B cell (primary cell): ENCODE measurements around the gene PHAX. TPM values are rescaled to one million over a fixed set of nuclear protein-coding genes. Genes with fewer than 3 reads are reported as not detected.

Experiments used
- ATAC-seq: fragments of 200-7000 bp; cut with Tn5 transposase; one replicate; pipeline ENCODE4 v1.10.0; 2021; ENCODE audit warnings: low read depth, mild to moderate bottlenecking, moderate number of reproducible peaks, moderate library complexity
- CTCF ChIA-PET: fragments of 350-600 bp; sonication (Branson Sonifier 250); formaldehyde crosslinking; loops from one replicate; lab custom pipeline; 2021; ENCODE audit warnings: antibody characterized with exemption, inconsistent platforms; lab: Charles Lee
- POLR2A ChIA-PET: fragments of 350-600 bp; sonication (Branson Sonifier 250); formaldehyde crosslinking; loops from one replicate; lab custom pipeline; 2021; ENCODE audit warnings: antibody characterized with exemption; lab: Charles Lee
- DNase-seq: peaks from one replicate; pipeline ENCODE4 v3.0.0; 2013
- H2AFZ ChIP-seq: 2 replicates; pipeline ENCODE4 v1.6.1; 2012; ENCODE audit warnings: mild to moderate bottlenecking, low read depth, low read length; ENCODE audit not compliant: insufficient read depth, poor library complexity, severe bottlenecking
- H3K27ac ChIP-seq, 2 donors: 1 replicate in 1 of 2; 2 replicates in 1 of 2; pipeline ENCODE4 v1.5.1; 2012 to 2013; ENCODE audit warnings: low read length in 2 of 2, mild to moderate bottlenecking in 2 of 2, moderate library complexity in 1 of 2
- H3K27me3 ChIP-seq, 4 experiments: fragments of 200-600 bp in 1 of 4; sonication (generic) in 1 of 4; replicated peaks in 1 of 4; 1 replicate in 2 of 4; 2 replicates in 2 of 4; pipeline versions ENCODE4 v1.6.1 to v1.7.0; 2013 to 2016; ENCODE audit warnings: low read length in 3 of 4, mild to moderate bottlenecking in 2 of 4, mixed read lengths in 1 of 4, moderate library complexity in 1 of 4; ENCODE audit not compliant: insufficient read depth in 4 of 4, control insufficient read depth in 3 of 4; ENCODE audit errors: control extremely low read depth in 1 of 4
- H3K36me3 ChIP-seq, 2 experiments: replicated peaks in 1 of 2; 1 replicate in 1 of 2; 2 replicates in 1 of 2; pipeline versions ENCODE4 v1.6.1 to v1.7.1; 2013; ENCODE audit warnings: low read length in 1 of 2; ENCODE audit not compliant: insufficient read depth in 2 of 2, control insufficient read depth in 1 of 2; ENCODE audit errors: control extremely low read depth in 1 of 2, extremely low read depth in 1 of 2
- H3K4me1 ChIP-seq, 2 donors: fragments of 200-600 bp in 1 of 2; sonication (generic) in 1 of 2; 1 replicate in 1 of 2; 2 replicates in 1 of 2; pipeline versions ENCODE4 v1.5.1 to v1.6.1; 2013 to 2017; ENCODE audit warnings: low read length in 2 of 2; ENCODE audit not compliant: control insufficient read depth in 2 of 2, insufficient read depth in 2 of 2
- H3K4me2 ChIP-seq: replicated peaks from 2 replicates; pipeline ENCODE3; 2012; ENCODE audit warnings: mild to moderate bottlenecking, low read depth, low read length; ENCODE audit not compliant: poor library complexity, severe bottlenecking
- H3K4me3 ChIP-seq, 5 experiments: fragments of 200-600 bp in 1 of 5; sonication (generic) in 1 of 5; 1 replicate in 3 of 5; 2 replicates in 2 of 5; pipeline versions ENCODE4 v1.5.1 to v1.7.0; 2011 to 2016; ENCODE audit warnings: low read length in 4 of 5, mild to moderate bottlenecking in 4 of 5, low read depth in 2 of 5, control low read depth in 1 of 5, moderate library complexity in 1 of 5; ENCODE audit not compliant: insufficient read depth in 1 of 5; ENCODE audit errors: control extremely low read depth in 1 of 5, extremely low read depth in 1 of 5
- H3K79me2 ChIP-seq: fragments of 200-600 bp; sonication (generic); one replicate; pipeline ENCODE4 v1.6.0; 2016; ENCODE audit warnings: low read length; ENCODE audit not compliant: control insufficient read depth, insufficient read depth
- H3K9ac ChIP-seq: fragments of 200-600 bp; sonication (generic); 2 replicates; pipeline ENCODE4 v1.6.1; 2017; ENCODE audit warnings: mild to moderate bottlenecking, low read length, moderate library complexity
- H3K9me3 ChIP-seq, 3 donors: one replicate each; pipeline versions ENCODE4 v1.6.1 to v1.7.1; 2013; ENCODE audit warnings: low read length in 2 of 3; ENCODE audit not compliant: control insufficient read depth in 2 of 3, insufficient read depth in 1 of 3; ENCODE audit errors: control extremely low read depth in 1 of 3
- H4K20me1 ChIP-seq: 2 replicates; pipeline ENCODE4 v1.6.0; 2012; ENCODE audit warnings: mild to moderate bottlenecking, low read length; ENCODE audit not compliant: insufficient read depth, control insufficient read depth, poor library complexity, severe bottlenecking
- H3K27ac Mint-ChIP-seq: one replicate; pipeline ENCODE4 v1.8.0; 2021; ENCODE audit warnings: mixed read lengths
- H3K27me3 Mint-ChIP-seq: one replicate; pipeline ENCODE4 v1.8.0; 2021; ENCODE audit warnings: mixed read lengths
- H3K4me1 Mint-ChIP-seq: one replicate; pipeline ENCODE4 v1.8.0; 2021; ENCODE audit warnings: mixed read lengths
- H3K4me3 Mint-ChIP-seq: one replicate; pipeline ENCODE4 v1.8.0; 2021; ENCODE audit warnings: mixed read lengths
- H3K9me3 Mint-ChIP-seq: one replicate; pipeline ENCODE4 v1.8.0; 2022; ENCODE audit warnings: mixed read lengths; ENCODE audit not compliant: insufficient read depth
- CTCF ChIP-seq: fragments of 200-600 bp; IDR thresholded peaks from one replicate; pipeline ENCODE4 v1.8.0; 2022; ENCODE audit warnings: antibody characterized with exemption, mild to moderate bottlenecking
- EZH2 ChIP-seq: IDR thresholded peaks from 2 replicates; pipeline ENCODE4 v1.6.1; 2012; ENCODE audit warnings: borderline replicate concordance, low read depth, mild to moderate bottlenecking, moderate library complexity, low read length; ENCODE audit not compliant: insufficient read depth, poor library complexity, severe bottlenecking
- WGBS: methylation state at CpG from one replicate; pipeline ENCODE4 v1.1.5; 2013; ENCODE audit warnings: missing lambda C conversion rate; ENCODE audit not compliant: insufficient coverage; 5-methylcytosine and 5-hydroxymethylcytosine counted together
- intact Hi-C: fragments of 100-400 bp; cut with micrococcal nuclease; formaldehyde crosslinking; loops from one replicate; pipeline ENCODE4 v1.10.0; 2022
- polyA plus RNA-seq: library from polyadenylated mRNA; depleted of rRNA; stranded (reverse); fragments of >200 nt; gene quantifications from 2 replicates; pipeline ENCODE4 v1.2.3, GENCODE V29; 2012
- small RNA-seq: library from RNA; depleted of rRNA; stranded (forward); fragments of <200 nt; gene quantifications from one replicate; pipeline ENCODE3, GENCODE V24; 2012; ENCODE audit warnings: low replicate concordance, low read depth; ENCODE audit not compliant: insufficient read length
- total RNA-seq, 2 donors: library from RNA; stranded (reverse); fragments of 120-200 nt in 1 of 2; gene quantifications; 1 replicate in 1 of 2; 2 replicates in 1 of 2; pipeline versions ENCODE4 v1.2.3 to v1.2.4, GENCODE V29; 2013 to 2022

PHAX gene
- total and polyA plus RNA-seq, 2 donors (not counting 1 experiment from before 2014, with no cell fraction given) = 7.1 to 43.9 TPM

- DNase-seq (no peak), ATAC-seq (no peak)
- Mint-ChIP-seq H3K9me3 (peaks cover 4% of the 10 kb centered on the region), H3K27ac (no peak overlapping the region), H3K4me3 (no peak overlapping the region), H3K27me3 (no peaks in the 10 kb centered on the region), H3K4me1 (peaks cover 3% of the 10 kb centered on the region)
- Histone ChIP-seq H3K36me3 (no peaks in the 10 kb centered on the region), H4K20me1 (no peaks in the 10 kb centered on the region), H3K9me3 (no peaks in the 10 kb centered on the region), H3K27me3 (no peaks in the 10 kb centered on the region), H3K4me2 (no peak overlapping the region), H3K27ac (no peak overlapping the region), H3K9ac (no peak overlapping the region), H3K79me2 (no peaks in the 10 kb centered on the region), H3K4me1 (peaks cover 0 to 4% of the 10 kb centered on the region in 2 donors), H3K4me3 (no peak overlapping the region), H2AFZ (no peak overlapping the region)
- ChIA-PET POLR2A (interaction anchor here (1.8 kb wide), 1 partner anchor 103 kb away, joined by 8 read pairs; no protein-coding TSS in a partner anchor), CTCF (interaction anchor here (0.8 to 9.4 kb wide), 21 partner anchors 9 to 818 kb away, joined by 3 to 289 read pairs (median 6); partner anchors contain the start of gene LMNB1)
- intact Hi-C loops = no loop called here
- no peak for TF ChIP-seq EZH2
- TF ChIP-seq CTCF = no peak
- WGBS = no CpG with 5 or more reads among the region's 2 CpGs
These were observed 74.6 kb downstream of the PHAX start for GRCh38 chr5:126675338-126675737.

GRCh38 chr5:126676195-126676624 is 75.5 kb downstream of the PHAX start:
- intact Hi-C loops = loop anchor here (1.0 kb wide), 6 partner anchors 104 to 816 kb away; partner anchors contain the start of gene MARCHF3
- Mint-ChIP-seq H3K4me3 (no peak overlapping the region), H3K9me3 (peaks cover 4% of the 10 kb centered on the region), H3K27me3 (no peaks in the 10 kb centered on the region), H3K27ac (no peak overlapping the region), H3K4me1 (peaks cover 3% of the 10 kb centered on the region)
- WGBS = 25% methylated on average over 4 of the region's 4 CpGs
- Histone ChIP-seq H3K27ac (no peak overlapping the region), H4K20me1 (no peaks in the 10 kb centered on the region), H3K9ac (no peak overlapping the region), H2AFZ (no peak overlapping the region), H3K79me2 (no peaks in the 10 kb centered on the region), H3K4me1 (peaks cover 0 to 4% of the 10 kb centered on the region in 2 donors), H3K36me3 (no peaks in the 10 kb centered on the region), H3K27me3 (no peaks in the 10 kb centered on the region), H3K4me2 (peak overlapping the region; percentile 15), H3K9me3 (no peaks in the 10 kb centered on the region), H3K4me3 (no peak overlapping the region)
- no peak for TF ChIP-seq EZH2
- peak; percentile 87 for TF ChIP-seq CTCF
- POLR2A ChIA-PET = interaction anchor here (1.8 kb wide), 1 partner anchor 102 kb away, joined by 8 read pairs; no protein-coding TSS in a partner anchor
- DNase-seq (peak; percentile 79), ATAC-seq (peak; percentile 75)
- CTCF ChIA-PET = interaction anchor here (0.6 to 9.4 kb wide), 24 partner anchors 11 to 817 kb away, joined by 3 to 289 read pairs (median 6); partner anchors contain the start of gene LMNB1

Small RNA genes within 50 kb of the gene (small RNA-seq; reads per million reads assigned to genes)
- not detected for gene BOLA3P3
- gene RNU6-290P = not detected

Other genes with a start within 250 kb of the PHAX start
- 2.7 and 3.6 TPM in 2 replicates for gene GRAMD2B, start 177.5 kb upstream of the PHAX start, total RNA-seq
- 0.86 and 1.1 TPM in 2 replicates for gene GRAMD2B, start 177.5 kb upstream of the PHAX start, polyA plus RNA-seq
- 2.4 and 3.3 TPM in 2 replicates for gene ALDH7A1, start 5.7 kb upstream of the PHAX start, total RNA-seq
- 0.78 and 1.3 TPM in 2 replicates for gene ALDH7A1, start 5.7 kb upstream of the PHAX start, polyA plus RNA-seq
- 25.1 and 27.7 TPM in 2 replicates for gene LMNB1, start 176.2 kb downstream of the PHAX start, total RNA-seq
- 10.5 and 14.8 TPM in 2 replicates for gene LMNB1, start 176.2 kb downstream of the PHAX start, polyA plus RNA-seq